Esophagus squamous epithelium (tissue), 5 donors: ENCODE data around the gene COBLL1. TPM values are rescaled to one million over a fixed set of nuclear protein-coding genes. Genes with fewer than 3 reads are reported as not detected.

Experiments used
- DNase-seq: peaks from one replicate; lab custom pipeline; 2025; lab: John Stamatoyannopoulos, UW
- H3K27ac ChIP-seq, 4 donors: fragments of 200-600 bp; sonication (generic); one replicate each; pipeline ENCODE4 v1.5.1; 2016 to 2019; ENCODE audit warnings: mild to moderate bottlenecking in 1 of 4
- H3K27me3 ChIP-seq, 4 donors: fragments of 200-600 bp; sonication (generic); 1 replicate in 3 of 4; 2 replicates in 1 of 4; pipeline versions ENCODE4 v1.5.1 to v1.6.0; 2017 to 2021; ENCODE audit warnings: antibody characterized with exemption in 1 of 4
- H3K36me3 ChIP-seq, 3 donors: fragments of 200-600 bp; sonication (generic); one replicate each; pipeline ENCODE4 v1.5.1; 2016 to 2019
- H3K4me1 ChIP-seq, 3 donors: fragments of 200-600 bp; sonication (generic); one replicate each; pipeline ENCODE4 v1.5.1; 2017 to 2019
- H3K4me3 ChIP-seq, 4 donors: fragments of 200-600 bp; sonication (generic); 1 replicate in 3 of 4; 2 replicates in 1 of 4; pipeline ENCODE4 v1.5.1; 2016 to 2019; ENCODE audit warnings: mild to moderate bottlenecking in 2 of 4, moderate library complexity in 1 of 4
- H3K9me3 ChIP-seq, 3 donors: fragments of 200-600 bp; sonication (generic); one replicate each; pipeline ENCODE4 v1.5.1; 2016 to 2019
- POLR2A ChIP-seq, 4 donors: fragments of 450-650 bp; IDR thresholded peaks; one replicate each; pipeline ENCODE4 v1.6.1; 2017; ENCODE audit warnings: antibody characterized with exemption in 4 of 4, mild to moderate bottlenecking in 4 of 4, moderate library complexity in 3 of 4
- whole genome bisulfite sequencing, 2 donors: methylation state at CpG; one replicate each; pipeline ENCODE4 v1.1.5; 2018; 5-methylcytosine and 5-hydroxymethylcytosine counted together
- intact Hi-C: fragments of 100-400 bp; cut with DNase I; formaldehyde crosslinking; loops from one replicate; pipeline ENCODE4 v1.15.0; 2022
- total RNA-seq, 4 donors: library from RNA; depleted of rRNA; stranded (reverse); fragments of >200 nt; gene quantifications; one replicate each; pipeline ENCODE4 v1.1.0, GENCODE V29; 2016
- TF ChIP-seq, protein P1 (sequence below), 6 experiments: fragments of 450-650 bp in 4 of 6; fragments of 200-600 bp in 2 of 6; sonication (generic) in 2 of 6; IDR thresholded peaks; one replicate each; pipeline ENCODE4 v1.5.1; 2016 to 2019; ENCODE audit warnings: antibody characterized with exemption in 6 of 6, mild to moderate bottlenecking in 4 of 6, moderate library complexity in 4 of 6
- donor health status: DM: yes; HTN: yes; CAD: no.

COBLL1 gene
- total RNA-seq, 4 donors from 2014 or later = 35.4 to 88.9 (median 71.4) TPM

DNA sequence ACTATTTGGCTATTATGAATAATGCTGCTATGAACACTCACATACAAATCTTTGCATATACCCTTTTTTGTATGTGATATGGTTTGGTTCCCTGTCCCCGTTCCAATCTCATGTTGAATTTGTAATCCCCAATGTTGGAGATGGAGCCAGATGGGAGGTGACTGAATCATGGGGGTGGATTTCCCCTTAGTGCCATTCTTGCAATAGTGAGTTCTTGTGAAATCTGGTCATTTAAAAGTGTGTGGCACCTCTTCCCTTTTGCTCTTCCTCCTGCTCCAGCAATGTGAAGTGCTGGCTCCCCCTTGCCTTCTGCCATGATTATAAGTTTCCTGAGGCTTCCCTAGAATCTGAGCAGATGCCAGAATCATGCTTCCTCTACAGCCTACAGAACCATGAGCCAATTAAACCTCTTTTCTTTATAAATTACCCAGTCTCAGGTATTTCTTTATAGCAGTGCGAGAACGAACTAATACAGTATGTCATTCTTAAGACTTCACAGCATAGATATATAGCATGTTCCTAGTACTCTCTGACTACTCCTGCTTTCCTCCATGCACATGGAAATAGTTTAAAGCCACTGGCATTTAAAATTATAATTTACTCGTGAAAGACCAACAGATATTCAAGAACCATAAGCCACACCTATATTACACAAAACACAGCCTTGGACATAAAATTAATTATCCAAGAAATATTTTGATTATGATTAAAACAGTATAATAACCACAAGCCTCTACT, 75.2 kb downstream of the COBLL1 start:
- no peaks in the 10 kb centered on the region for H3K9me3 ChIP-seq
- no peaks in the 10 kb centered on the region for H3K27me3 ChIP-seq
- no peaks in the 10 kb centered on the region for H3K36me3 ChIP-seq
- DNase-seq = no peak
- no peak overlapping the region for H3K27ac ChIP-seq
- 86 to 88% methylated on average over 4 of the region's 4 CpGs for WGBS, 2 donors
- peaks cover 0 to 18% (median 0%) of the 10 kb centered on the region in 3 donors for H3K4me1 ChIP-seq
- intact Hi-C loops = no loop called here
- TF ChIP-seq, protein P1, sequence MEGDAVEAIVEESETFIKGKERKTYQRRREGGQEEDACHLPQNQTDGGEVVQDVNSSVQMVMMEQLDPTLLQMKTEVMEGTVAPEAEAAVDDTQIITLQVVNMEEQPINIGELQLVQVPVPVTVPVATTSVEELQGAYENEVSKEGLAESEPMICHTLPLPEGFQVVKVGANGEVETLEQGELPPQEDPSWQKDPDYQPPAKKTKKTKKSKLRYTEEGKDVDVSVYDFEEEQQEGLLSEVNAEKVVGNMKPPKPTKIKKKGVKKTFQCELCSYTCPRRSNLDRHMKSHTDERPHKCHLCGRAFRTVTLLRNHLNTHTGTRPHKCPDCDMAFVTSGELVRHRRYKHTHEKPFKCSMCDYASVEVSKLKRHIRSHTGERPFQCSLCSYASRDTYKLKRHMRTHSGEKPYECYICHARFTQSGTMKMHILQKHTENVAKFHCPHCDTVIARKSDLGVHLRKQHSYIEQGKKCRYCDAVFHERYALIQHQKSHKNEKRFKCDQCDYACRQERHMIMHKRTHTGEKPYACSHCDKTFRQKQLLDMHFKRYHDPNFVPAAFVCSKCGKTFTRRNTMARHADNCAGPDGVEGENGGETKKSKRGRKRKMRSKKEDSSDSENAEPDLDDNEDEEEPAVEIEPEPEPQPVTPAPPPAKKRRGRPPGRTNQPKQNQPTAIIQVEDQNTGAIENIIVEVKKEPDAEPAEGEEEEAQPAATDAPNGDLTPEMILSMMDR (IDR thresholded peaks at IDR 0.05) = no peak
- TF ChIP-seq POLR2A (IDR thresholded peaks at IDR 0.05) = no peak
- H3K4me3 ChIP-seq = no peak overlapping the region

DNA sequence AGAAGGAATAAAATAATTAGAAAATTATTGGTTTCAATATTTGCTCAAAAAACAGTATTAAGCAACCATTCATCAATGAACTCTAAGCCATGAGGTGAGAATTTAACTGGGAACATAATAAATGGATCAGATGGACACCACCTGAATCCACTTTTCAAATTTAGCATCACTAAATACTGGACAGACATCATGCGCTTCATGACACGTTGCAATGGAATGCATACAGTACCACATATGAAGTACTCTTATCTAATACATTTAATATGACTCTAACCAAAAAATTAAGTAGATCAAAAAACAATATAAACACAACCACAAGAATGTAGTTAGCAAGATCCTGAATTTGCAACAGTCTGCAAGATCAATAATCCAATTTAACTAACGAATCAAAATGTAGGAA, 76.6 kb downstream of the COBLL1 start:
- Histone ChIP-seq H3K36me3 (no peaks in the 10 kb centered on the region), H3K27ac (no peak overlapping the region), H3K27me3 (no peaks in the 10 kb centered on the region), H3K9me3 (no peaks in the 10 kb centered on the region), H3K4me1 (peaks cover 0 to 20% (median 0%) of the 10 kb centered on the region in 3 donors), H3K4me3 (no peak overlapping the region)
- WGBS, 2 donors = 88 to 89% methylated on average over 3 of the region's 3 CpGs
- TF ChIP-seq POLR2A (IDR thresholded peaks at IDR 0.05) = no peak
- TF ChIP-seq, protein P1 (IDR thresholded peaks at IDR 0.05) = no peak
- DNase-seq = no peak
- intact Hi-C loops = no loop called here

DNA sequence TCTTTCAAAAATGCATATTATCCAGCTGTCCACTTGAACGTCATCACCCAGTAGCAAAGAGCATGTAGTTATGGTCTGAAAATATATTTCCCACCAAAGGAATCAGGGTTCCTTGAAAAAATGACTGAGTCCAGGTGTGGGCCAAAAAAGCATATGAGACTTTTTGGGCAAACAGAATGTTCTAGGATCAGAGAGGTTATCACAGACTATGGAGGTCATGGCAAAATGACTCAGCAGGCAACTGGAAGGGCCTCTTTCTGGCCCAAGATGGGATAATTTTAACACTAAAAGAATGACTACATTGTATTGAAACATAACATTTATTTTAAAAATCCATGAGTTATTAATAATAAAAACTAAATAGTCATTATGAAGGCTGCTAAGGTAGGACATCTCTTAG, 77.1 kb downstream of the COBLL1 start:
- Histone ChIP-seq H3K27ac (no peak overlapping the region), H3K27me3 (no peaks in the 10 kb centered on the region), H3K9me3 (no peaks in the 10 kb centered on the region), H3K4me1 (peaks cover 0 to 24% (median 0%) of the 10 kb centered on the region in 3 donors), H3K4me3 (no peak overlapping the region), H3K36me3 (no peaks in the 10 kb centered on the region)
- DNase-seq = no peak
- WGBS, 2 donors = 92 to 100% methylated on average over 1 of the region's 1 CpG
- intact Hi-C loops = no loop called here
- no peak for TF ChIP-seq POLR2A (IDR thresholded peaks at IDR 0.05)

DNA sequence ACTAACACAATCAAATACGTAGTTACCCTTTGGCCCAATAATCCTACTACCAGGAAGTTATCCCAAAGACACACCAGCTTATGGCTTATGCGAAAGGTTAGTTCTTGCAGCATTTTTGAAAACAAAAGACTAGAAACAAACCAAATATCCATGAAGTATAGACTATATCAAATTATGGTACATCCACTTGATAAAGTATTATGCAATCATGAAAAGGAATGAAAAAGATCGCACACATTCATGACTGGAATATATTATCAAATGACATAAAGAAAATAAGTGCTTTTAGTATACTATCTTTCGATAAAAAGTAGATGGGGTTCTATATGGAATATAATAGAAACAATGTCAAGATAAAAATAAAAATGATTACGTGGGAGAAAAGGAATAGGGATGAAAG, 78.2 kb downstream of the COBLL1 start:
- H3K36me3 ChIP-seq = no peaks in the 10 kb centered on the region
- H3K4me1 ChIP-seq = peaks cover 0 to 32% (median 0%) of the 10 kb centered on the region in 3 donors
- H3K27me3 ChIP-seq = no peaks in the 10 kb centered on the region
- no peaks in the 10 kb centered on the region for H3K9me3 ChIP-seq
- intact Hi-C loops = no loop called here
- TF ChIP-seq POLR2A (IDR thresholded peaks at IDR 0.05) = no peak
- TF ChIP-seq, protein P1 (IDR thresholded peaks at IDR 0.05) = no peak
- no peak overlapping the region for H3K4me3 ChIP-seq
- no peak overlapping the region for H3K27ac ChIP-seq
- 74 to 91% methylated on average over 5 of the region's 5 CpGs for WGBS, 2 donors
- DNase-seq = no peak

DNA sequence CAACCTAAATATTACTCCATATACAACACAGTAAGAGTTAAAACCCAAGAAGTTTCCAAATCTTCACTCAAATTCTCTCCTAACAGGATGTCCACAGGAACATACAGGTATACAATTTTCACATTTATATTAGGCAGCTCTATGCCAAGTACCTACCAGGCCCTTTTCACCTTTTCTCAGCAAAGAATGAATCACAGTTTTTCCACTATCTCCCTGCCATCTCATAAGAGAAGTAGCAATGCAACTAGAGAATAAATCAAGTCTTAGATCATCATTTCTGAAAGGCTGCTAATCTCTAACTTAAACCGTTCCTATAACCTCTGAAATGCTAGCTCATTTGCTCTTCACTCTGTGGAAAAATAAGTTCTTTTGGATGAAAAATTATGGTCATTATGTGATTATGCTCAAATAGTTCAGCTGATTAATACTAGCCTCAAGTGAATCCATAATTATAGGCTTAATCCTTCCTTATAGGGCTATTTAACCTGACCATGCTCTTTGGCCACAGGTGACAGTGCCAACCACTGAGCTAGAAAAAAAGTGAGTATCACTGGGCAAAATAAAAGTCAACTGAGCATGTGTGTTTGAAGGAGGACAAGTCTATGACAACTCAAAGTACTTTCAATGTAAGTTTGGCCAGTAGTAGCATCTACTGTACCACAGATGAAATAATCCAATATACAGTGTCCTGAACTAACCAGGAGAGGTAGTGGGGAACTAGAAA, 79.7 kb downstream of the COBLL1 start:
- Histone ChIP-seq H3K36me3 (no peaks in the 10 kb centered on the region), H3K27me3 (no peaks in the 10 kb centered on the region), H3K9me3 (no peaks in the 10 kb centered on the region), H3K4me3 (no peak overlapping the region), H3K27ac (peak overlapping the region in 3 of 4 donors; percentile 19 to 40 (median 22)), H3K4me1 (peaks cover 4 to 46% (median 9%) of the 10 kb centered on the region in 3 donors)
- TF ChIP-seq, protein P1 (IDR thresholded peaks at IDR 0.05) = no peak
- no peak for TF ChIP-seq POLR2A (IDR thresholded peaks at IDR 0.05)
- intact Hi-C loops = no loop called here
- WGBS, 2 donors = 29 to 63% methylated on average over 1 of the region's 1 CpG
- DNase-seq = no peak
